ENCODE results near the gene EGLN3.

The EGLN3 gene

DNA sequence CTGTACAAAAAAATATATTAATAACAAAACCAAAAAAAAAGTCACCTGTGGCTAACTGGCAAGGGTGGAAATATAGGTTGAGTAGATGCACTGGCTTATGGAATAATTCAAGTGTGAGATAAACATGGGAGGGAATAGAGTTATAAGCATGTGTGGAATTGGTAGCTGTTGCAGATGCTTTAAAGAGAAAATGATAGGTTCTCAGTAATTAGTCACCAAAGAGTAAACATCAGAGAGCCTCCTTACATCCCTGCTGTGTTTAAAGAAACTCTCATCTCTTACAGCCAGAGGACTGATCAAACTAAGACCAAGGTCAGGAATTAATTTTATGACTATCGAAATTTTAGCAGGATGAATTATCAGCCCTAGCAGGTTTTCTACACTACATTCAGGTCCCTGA lies 70.5 kb downstream of the EGLN3 start:
- TF ChIP-seq, protein P1, sequence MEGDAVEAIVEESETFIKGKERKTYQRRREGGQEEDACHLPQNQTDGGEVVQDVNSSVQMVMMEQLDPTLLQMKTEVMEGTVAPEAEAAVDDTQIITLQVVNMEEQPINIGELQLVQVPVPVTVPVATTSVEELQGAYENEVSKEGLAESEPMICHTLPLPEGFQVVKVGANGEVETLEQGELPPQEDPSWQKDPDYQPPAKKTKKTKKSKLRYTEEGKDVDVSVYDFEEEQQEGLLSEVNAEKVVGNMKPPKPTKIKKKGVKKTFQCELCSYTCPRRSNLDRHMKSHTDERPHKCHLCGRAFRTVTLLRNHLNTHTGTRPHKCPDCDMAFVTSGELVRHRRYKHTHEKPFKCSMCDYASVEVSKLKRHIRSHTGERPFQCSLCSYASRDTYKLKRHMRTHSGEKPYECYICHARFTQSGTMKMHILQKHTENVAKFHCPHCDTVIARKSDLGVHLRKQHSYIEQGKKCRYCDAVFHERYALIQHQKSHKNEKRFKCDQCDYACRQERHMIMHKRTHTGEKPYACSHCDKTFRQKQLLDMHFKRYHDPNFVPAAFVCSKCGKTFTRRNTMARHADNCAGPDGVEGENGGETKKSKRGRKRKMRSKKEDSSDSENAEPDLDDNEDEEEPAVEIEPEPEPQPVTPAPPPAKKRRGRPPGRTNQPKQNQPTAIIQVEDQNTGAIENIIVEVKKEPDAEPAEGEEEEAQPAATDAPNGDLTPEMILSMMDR (IDR thresholded peaks at IDR 0.05; ENCODE audit: poor library complexity, severe bottlenecking) = no peak
- Histone ChIP-seq H3K36me3 (ENCODE audit: low read depth) (no peaks in the 10 kb centered on the region), H3K27ac (ENCODE audit: poor library complexity, severe bottlenecking) (no peak overlapping the region), H3K9me3 (ENCODE audit: severe bottlenecking) (peaks cover 12% of the 10 kb centered on the region), H3K4me3 (ENCODE audit: severe bottlenecking) (no peak overlapping the region), H3K27me3 (ENCODE audit: insufficient read depth, poor library complexity, severe bottlenecking) (no peaks in the 10 kb centered on the region), H3K4me1 (ENCODE audit: insufficient read depth, poor library complexity, severe bottlenecking) (no peaks in the 10 kb centered on the region)
- no peak for ATAC-seq (ENCODE audit: low read depth)
- DNase-seq (ENCODE audit: low spot score) = no peak

DNA sequence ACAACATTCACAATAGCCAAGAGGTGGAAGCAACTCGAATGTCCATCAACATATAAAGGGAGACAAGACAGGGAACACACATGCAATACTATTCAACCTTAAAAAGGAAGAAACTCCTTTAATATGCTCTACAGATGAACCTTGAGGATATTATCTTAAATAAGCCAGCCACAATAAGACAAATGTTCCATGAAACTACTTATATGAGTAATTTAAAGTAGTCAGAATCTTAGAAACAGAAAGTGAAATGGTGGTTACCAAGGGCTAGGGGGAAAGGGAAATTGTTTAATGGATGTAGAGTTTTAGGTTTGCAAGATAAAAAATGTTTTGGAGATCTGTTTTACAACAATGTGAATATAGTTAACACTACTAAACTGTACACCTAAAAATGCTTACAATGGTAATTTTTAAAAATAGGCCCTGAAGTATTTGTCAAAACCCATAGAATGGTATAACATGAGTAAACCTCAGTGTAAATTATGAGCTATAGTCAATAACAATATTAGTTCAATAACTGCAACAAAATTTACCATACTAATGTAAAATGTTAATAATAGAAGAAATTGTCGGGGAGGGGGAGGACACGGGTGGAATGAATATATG lies 71.1 kb downstream of the EGLN3 start:
- ATAC-seq (ENCODE audit: low read depth) (no peak), DNase-seq (ENCODE audit: low spot score) (no peak)
- Histone ChIP-seq H3K27me3 (ENCODE audit: insufficient read depth, poor library complexity, severe bottlenecking) (no peaks in the 10 kb centered on the region), H3K4me1 (ENCODE audit: insufficient read depth, poor library complexity, severe bottlenecking) (no peaks in the 10 kb centered on the region), H3K27ac (ENCODE audit: poor library complexity, severe bottlenecking) (no peak overlapping the region), H3K4me3 (ENCODE audit: severe bottlenecking) (no peak overlapping the region), H3K36me3 (ENCODE audit: low read depth) (no peaks in the 10 kb centered on the region), H3K9me3 (ENCODE audit: severe bottlenecking) (peaks cover 12% of the 10 kb centered on the region)
- TF ChIP-seq, protein P1 (IDR thresholded peaks at IDR 0.05; ENCODE audit: poor library complexity, severe bottlenecking) = no peak

DNA sequence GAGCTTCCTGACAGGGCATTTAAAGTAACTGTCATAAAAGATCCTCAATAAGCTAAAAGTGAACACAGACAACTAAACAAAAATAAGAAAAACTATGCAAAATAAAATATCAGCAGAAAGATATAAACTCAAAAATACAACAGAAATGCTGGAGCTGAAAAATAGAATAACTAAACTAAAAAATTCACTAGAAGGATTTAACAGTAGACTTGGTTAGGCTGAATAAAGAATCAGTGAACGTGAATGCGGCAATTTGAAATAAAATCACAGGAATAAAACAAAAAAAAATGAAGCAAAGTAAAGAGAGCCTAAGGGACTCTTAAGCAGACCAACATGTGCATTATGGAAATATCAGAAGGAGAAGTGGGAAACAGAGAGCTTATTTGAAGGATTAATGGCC lies 74.6 kb downstream of the EGLN3 start:
- no peak for ATAC-seq (ENCODE audit: low read depth)
- TF ChIP-seq, protein P1 (IDR thresholded peaks at IDR 0.05; ENCODE audit: poor library complexity, severe bottlenecking) = no peak
- peaks cover 12% of the 10 kb centered on the region for H3K9me3 ChIP-seq (ENCODE audit: severe bottlenecking)
- no peaks in the 10 kb centered on the region for H3K27me3 ChIP-seq (ENCODE audit: insufficient read depth, poor library complexity, severe bottlenecking)
- no peak overlapping the region for H3K27ac ChIP-seq (ENCODE audit: poor library complexity, severe bottlenecking)
- H3K4me1 ChIP-seq (ENCODE audit: insufficient read depth, poor library complexity, severe bottlenecking) = no peaks in the 10 kb centered on the region
- no peak overlapping the region for H3K4me3 ChIP-seq (ENCODE audit: severe bottlenecking)
- H3K36me3 ChIP-seq (ENCODE audit: low read depth) = no peaks in the 10 kb centered on the region
- no peak for DNase-seq (ENCODE audit: low spot score)

Data from RWPE2 (cell line).